Heart right ventricle (tissue), 16 donors: ENCODE results near the gene SS18L1. TPM values are rescaled to one million over a fixed set of nuclear protein-coding genes. Genes with fewer than 3 reads are reported as not detected.
A peak's percentile ranks its signal among the peaks of the same experiment; 100 is the strongest.

ENCODE experiments used
- ATAC-seq, 8 donors: fragments of 200-7000 bp; cut with Tn5 transposase; one replicate each; pipeline ENCODE4 v1.9.1; 2020; ENCODE audit warnings: mild to moderate bottlenecking in 8 of 8, moderate library complexity in 8 of 8, moderate number of reproducible peaks in 1 of 8
- DNase-seq, 2 donors: peaks; one replicate each; pipeline ENCODE4 v3.0.0-alpha.2; 2020
- H3K27ac ChIP-seq, 10 donors: fragments of 200-600 bp; sonication (generic) in 2 of 10; one replicate each; pipeline versions ENCODE4 v1.5.0 to v1.8.0; 2020 to 2022; ENCODE audit warnings: mild to moderate bottlenecking in 3 of 10
- H3K27me3 ChIP-seq, 7 donors: fragments of 200-600 bp; one replicate each; pipeline ENCODE4 v1.8.0; 2021 to 2022; ENCODE audit warnings: mild to moderate bottlenecking in 2 of 7
- H3K36me3 ChIP-seq, 9 donors: fragments of 200-600 bp; sonication (generic) in 1 of 9; one replicate each; pipeline versions ENCODE4 v1.5.0 to v1.8.0; 2020 to 2022; ENCODE audit warnings: mild to moderate bottlenecking in 2 of 9
- H3K4me1 ChIP-seq, 9 donors: fragments of 200-600 bp; sonication (generic) in 1 of 9; one replicate each; pipeline versions ENCODE4 v1.5.0 to v1.8.0; 2020 to 2022; ENCODE audit warnings: mild to moderate bottlenecking in 4 of 9
- H3K4me3 ChIP-seq, 10 donors: fragments of 200-600 bp; sonication (generic) in 2 of 10; one replicate each; pipeline versions ENCODE4 v1.5.0 to v1.8.0; 2020 to 2022; ENCODE audit warnings: mild to moderate bottlenecking in 7 of 10, moderate library complexity in 2 of 10
- H3K9me3 ChIP-seq, 11 donors: fragments of 200-600 bp in 10 of 11; sonication (generic) in 2 of 11; one replicate each; pipeline versions ENCODE4 v1.5.0 to v1.8.0; 2013 to 2022; ENCODE audit warnings: mild to moderate bottlenecking in 2 of 11, control low read depth in 1 of 11, moderate library complexity in 1 of 11
- CTCF ChIP-seq, 9 donors: fragments of 200-600 bp; sonication (generic) in 2 of 9; IDR thresholded peaks; one replicate each; pipeline versions ENCODE4 v1.5.0 to v1.8.0; 2021 to 2022; ENCODE audit warnings: antibody characterized with exemption in 9 of 9, mild to moderate bottlenecking in 5 of 9, moderate library complexity in 1 of 9
- WGBS, 2 donors: extraction: QIAGEN DNeasy Blood & Tissue Kit; methylation state at CpG; one replicate each; pipeline ENCODE4 v1.1.7; 2013; ENCODE audit warnings: inconsistent platforms in 1 of 2; 5-methylcytosine and 5-hydroxymethylcytosine counted together
- intact Hi-C, 10 donors: fragments of 100-400 bp; cut with DNase I; formaldehyde crosslinking; loops; one replicate each; pipeline versions ENCODE4 v1.11.1 to v1.14.2; 2022
- polyA plus RNA-seq, 2 donors: library from polyadenylated mRNA; stranded (reverse); fragments of 200-250 nt; gene quantifications; one replicate each; pipeline ENCODE4 v1.2.3, GENCODE V29; 2013
- total RNA-seq, 10 donors: library from RNA; stranded (reverse); fragmentation: NEBNext Ultra II Directional in 3 of 10; extraction: Animal tissue kit (Norgen Biotek cat#: 25700) in 3 of 10; gene quantifications; one replicate each; pipeline versions ENCODE4 v1.2.1 to v1.2.4, GENCODE V29; 2021 to 2023
- donor health status: Arrhythmogenic right ventricular cardiomyopathy.
- donor health status: ischemic (EF 13 %, LVEDD 7.1; RV severe dilation, severe dysfunction).
- donor health status: healthy with polysubstance abuse.
- donor health status: DM: no; HTN: yes; CAD: no.
- donor health status: DM: no; HTN: no; CAD: no.
- donor health status: ischemic (EF 25% LVEDD 6.9; RV normal size, moderate dysfunction).
- donor health status: ischemic (EF 25% LVEDD 5.7; RV mildly dilated, moderate dysfunction).
- donor health status: healthy.
- donor health status: DM: yes; HTN: yes; CAD: no.
- donor health status: Ischemic cardiomyopathy.
- donor health status: ischemic (EF 35%, LVEDD 5.7; RV mildly dilated, moderate dysfunction).
- donor health status: nonischemic (EF 11% LVEDD 7.7; RV severe dilation, severe dysfunction).
- donor health status: DM: yes; HTN: yes; CAD: no.
- donor health status: PGD.
- donor health status: ischemic (EF 29% LVEDD 5.4; RV normal size, mild dysfunction).
- donor health status: nonischemic (EF 23%, LVEDD 6.1; RV moderate dilation, normal function).

The SS18L1 gene
- total and polyA plus RNA-seq, 12 donors = 5.2 to 22.3 (median 7.4) TPM

DNA sequence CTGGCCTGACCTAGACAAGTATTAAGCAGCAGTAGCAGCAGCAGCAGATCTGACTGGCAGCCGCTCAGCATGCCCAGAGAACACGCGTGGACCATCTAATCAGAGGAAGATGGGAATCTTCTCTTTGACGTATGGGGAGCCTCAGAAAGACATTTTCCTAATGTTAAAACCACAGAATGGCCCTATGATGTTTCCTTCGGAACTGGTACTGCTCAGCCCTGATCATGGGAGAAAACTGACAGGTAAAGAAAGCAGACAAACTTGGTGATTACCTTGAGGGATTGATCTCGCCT, 6.5 kb upstream of the SS18L1 start:
- DNase-seq (no peak), ATAC-seq (no peak)
- Histone ChIP-seq H3K9me3 (no peaks in the 10 kb centered on the region), H3K27ac (peak overlapping the region in 1 of 10 donors; percentile 11), H3K4me1 (peaks cover 27 to 59% (median 50%) of the 10 kb centered on the region in 9 donors), H3K4me3 (no peak overlapping the region), H3K27me3 (no peaks in the 10 kb centered on the region), H3K36me3 (peaks cover 5 to 94% (median 53%) of the 10 kb centered on the region in 9 donors)
- WGBS, 2 donors = 74 to 75% methylated on average over 6 of the region's 6 CpGs
- intact Hi-C loops = loop anchor here in 8 of 10 donors (2.0 to 5.0 kb wide), 4 partner anchors 14 to 125 kb away; partner anchors contain the start of genes TAF4 (in 2 of the 8) and LSM14B (in 1 of the 8)
- TF ChIP-seq CTCF (IDR thresholded peaks at IDR 0.05) = peak in 3 of 9 donors; percentile 13 to 43 (median 23)

- peak overlapping the region in 1 of 10 donors; percentile 11 for H3K27ac ChIP-seq
- 67 to 71% methylated on average over 8 of the region's 8 CpGs for WGBS, 2 donors
- no peak overlapping the region for H3K4me3 ChIP-seq
- H3K9me3 ChIP-seq = no peaks in the 10 kb centered on the region
- ATAC-seq = no peak
- no peak for TF ChIP-seq CTCF (IDR thresholded peaks at IDR 0.05)
- intact Hi-C loops = loop anchor here in 8 of 10 donors (2.0 to 5.0 kb wide), 4 partner anchors 15 to 125 kb away; partner anchors contain the start of genes TAF4 (in 2 of the 8) and LSM14B (in 1 of the 8)
- H3K27me3 ChIP-seq = no peaks in the 10 kb centered on the region
- DNase-seq = no peak
- peaks cover 5 to 88% (median 50%) of the 10 kb centered on the region in 9 donors for H3K36me3 ChIP-seq
- H3K4me1 ChIP-seq = peaks cover 24 to 54% (median 46%) of the 10 kb centered on the region in 9 donors
These were observed 5.9 kb upstream of the SS18L1 start for GRCh38 chr20:62137478-62138203.

DNA sequence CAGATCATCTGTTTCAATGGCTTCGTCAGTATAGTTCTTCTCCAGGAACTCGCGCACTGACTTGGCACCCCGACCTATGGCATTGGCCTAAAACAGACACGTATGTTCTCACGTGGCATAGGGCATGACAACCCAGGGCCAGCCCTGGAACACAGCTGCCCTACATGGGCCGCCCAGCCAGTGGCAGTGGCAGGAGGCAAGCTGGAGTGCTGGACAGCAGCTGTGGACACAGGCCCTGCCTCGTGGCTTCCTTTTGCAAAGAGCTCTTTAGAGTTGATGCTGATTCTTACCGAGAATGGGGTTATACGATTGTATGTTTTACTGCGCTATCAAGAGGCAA, 5.4 kb upstream of the SS18L1 start:
- H3K36me3 ChIP-seq = peaks cover 5 to 83% (median 46%) of the 10 kb centered on the region in 9 donors
- peaks cover 19 to 49% (median 41%) of the 10 kb centered on the region in 9 donors for H3K4me1 ChIP-seq
- ATAC-seq (no peak), DNase-seq (no peak)
- no peak overlapping the region for H3K27ac ChIP-seq
- H3K27me3 ChIP-seq = no peaks in the 10 kb centered on the region
- H3K9me3 ChIP-seq = no peaks in the 10 kb centered on the region
- 73 to 91% methylated on average over 11 of the region's 11 CpGs for WGBS, 2 donors
- H3K4me3 ChIP-seq = no peak overlapping the region
- TF ChIP-seq CTCF (IDR thresholded peaks at IDR 0.05) = no peak
- intact Hi-C loops = loop anchor here in 8 of 10 donors (5.0 kb wide), 3 partner anchors 71 to 126 kb away; partner anchors contain the start of gene TAF4 (in 2 of the 8)

- H3K27ac ChIP-seq = peak overlapping the region in 1 of 10 donors; percentile 6
- WGBS, 2 donors = 92 to 94% methylated on average over 10 of the region's 10 CpGs
- ATAC-seq (no peak), DNase-seq (no peak)
- no peaks in the 10 kb centered on the region for H3K27me3 ChIP-seq
- H3K4me1 ChIP-seq = peaks cover 12 to 41% (median 33%) of the 10 kb centered on the region in 9 donors
- H3K4me3 ChIP-seq = no peak overlapping the region
- no peak for TF ChIP-seq CTCF (IDR thresholded peaks at IDR 0.05)
- intact Hi-C loops = loop anchor here in 8 of 10 donors (5.0 kb wide), 3 partner anchors 72 to 127 kb away; partner anchors contain the start of gene TAF4 (in 2 of the 8)
- peaks cover 5 to 76% (median 46%) of the 10 kb centered on the region in 9 donors for H3K36me3 ChIP-seq
- H3K9me3 ChIP-seq = no peaks in the 10 kb centered on the region
These were observed 4.7 kb upstream of the SS18L1 start for GRCh38 chr20:62138912-62139311.
